NCI-H1105 treated with DMSO at 0.1 percent for 48 hours (cell line): ENCODE data around the gene ATP13A2.
"Not testable (repeated sequence)": the region's sequence is repeated elsewhere in the genome, so short reads cannot be mapped to it uniquely, and the experiment has no call there.

Experiments
- DNase-seq: peaks from one replicate; lab custom pipeline; 2025; lab: John Stamatoyannopoulos, UW

ATP13A2 gene

DNA sequence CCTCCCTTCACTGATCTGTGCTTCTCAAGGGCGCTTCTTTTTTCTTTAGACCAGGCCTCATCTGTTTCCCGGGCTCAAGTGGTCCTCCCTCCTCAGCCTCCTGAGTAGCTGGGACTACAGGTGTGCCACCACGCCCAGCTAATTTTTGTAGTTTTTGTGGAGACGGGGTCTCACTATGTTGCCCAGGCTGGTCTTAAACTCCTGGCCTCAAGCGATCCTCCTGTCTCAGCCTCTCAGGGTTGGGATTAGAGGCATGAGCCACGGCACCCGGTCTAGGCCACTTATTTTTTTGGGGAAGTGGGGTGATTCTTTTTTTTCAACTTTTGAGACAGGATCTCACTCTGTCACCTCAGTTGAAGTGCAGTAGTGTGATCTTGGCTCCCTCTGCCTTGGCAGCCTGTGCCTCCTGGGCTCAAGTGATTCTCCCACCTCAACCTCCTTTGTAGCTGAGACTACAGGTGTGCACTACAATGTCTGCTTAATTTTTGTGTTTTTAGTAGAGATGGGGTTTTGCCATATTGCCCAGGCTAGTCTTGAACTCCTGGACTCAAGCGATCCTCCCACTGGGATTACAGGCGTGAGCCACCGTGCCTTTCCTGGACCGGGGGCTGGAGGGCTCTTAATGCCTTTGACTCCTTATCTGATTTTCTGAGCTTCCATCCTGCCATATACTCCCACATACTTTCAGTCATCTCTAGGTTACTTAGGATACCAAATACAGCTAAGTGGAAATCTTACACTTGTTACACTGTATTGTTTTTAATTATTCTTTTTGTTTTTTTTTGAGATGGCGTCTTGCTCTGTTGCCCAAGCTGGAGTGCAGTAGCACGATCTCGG, 50.2 kb downstream of the ATP13A2 start:
- DNase-seq, result no peak

- DNase-seq, result peak; percentile 89
Observed at GRCh38 chr1:16960560-16961296, 51.0 kb downstream of the ATP13A2 start.

GRCh38 chr1:16958475-16958874, 53.3 kb downstream of the ATP13A2 start:
- no peak for DNase-seq

GRCh38 chr1:16957731-16958130, 54.0 kb downstream of the ATP13A2 start:
- DNase-seq, result no peak

GRCh38 chr1:16956775-16957174, 55.0 kb downstream of the ATP13A2 start:
- DNase-seq, result no peak

DNA sequence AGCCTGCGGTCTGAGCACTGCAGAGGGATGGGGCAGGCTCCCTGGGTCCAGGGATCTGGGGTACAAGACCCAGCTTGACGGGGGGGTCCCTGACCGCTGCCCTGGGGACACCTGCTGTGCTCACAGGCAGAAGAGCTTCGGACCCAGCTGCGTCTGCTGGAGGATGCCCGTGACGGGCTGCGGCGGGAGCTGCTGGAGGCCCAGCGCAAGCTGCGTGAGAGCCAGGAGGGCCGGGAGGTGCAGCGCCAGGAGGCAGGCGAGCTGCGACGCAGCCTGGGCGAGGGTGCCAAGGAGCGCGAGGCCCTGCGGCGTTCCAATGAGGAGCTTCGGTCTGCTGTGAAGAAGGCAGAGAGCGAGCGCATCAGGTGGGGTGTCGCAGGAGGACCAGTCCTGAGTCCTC, 56.5 kb downstream of the ATP13A2 start:
- DNase-seq, result no peak

DNA sequence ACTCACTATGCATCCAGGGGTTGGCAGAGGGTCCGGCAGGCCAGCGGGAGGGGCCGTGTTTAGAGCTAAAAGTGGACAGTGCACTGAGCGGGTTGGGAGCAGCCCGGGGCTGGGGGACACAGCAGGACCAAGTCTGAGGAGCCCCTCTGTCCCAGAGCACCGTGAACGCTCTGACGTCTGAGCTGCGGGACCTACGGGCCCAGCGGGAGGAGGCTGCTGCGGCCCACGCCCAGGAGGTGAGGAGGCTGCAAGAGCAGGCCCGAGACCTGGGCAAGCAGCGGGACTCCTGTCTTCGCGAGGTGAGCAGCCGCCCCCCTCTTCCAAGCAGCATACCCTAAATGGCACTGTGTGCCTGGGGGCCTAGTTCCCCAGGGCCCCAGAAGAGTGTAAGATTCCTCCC, 57.1 kb downstream of the ATP13A2 start:
- DNase-seq, result no peak

DNA sequence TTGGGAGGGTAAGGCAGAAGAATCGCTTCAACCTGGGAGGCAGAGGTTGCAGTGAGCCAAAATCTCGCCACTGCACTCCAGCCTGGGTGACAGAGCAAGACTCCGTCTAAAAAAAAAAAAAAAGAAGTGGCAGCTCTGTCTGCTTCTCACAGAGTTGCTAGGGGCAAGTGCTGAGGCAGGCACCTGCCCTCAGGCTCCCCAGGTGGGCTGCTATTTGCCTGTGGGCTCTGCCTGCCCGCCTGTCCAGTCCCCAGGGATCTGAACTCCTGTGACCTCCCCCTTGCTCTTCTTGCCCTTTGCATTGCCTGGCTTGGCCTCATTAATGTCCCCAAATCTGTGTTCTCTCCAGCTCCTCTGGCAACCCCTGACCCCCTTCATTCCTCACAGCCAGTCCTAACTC, 59.4 kb downstream of the ATP13A2 start:
- DNase-seq, result not testable (repeated sequence)

DNA sequence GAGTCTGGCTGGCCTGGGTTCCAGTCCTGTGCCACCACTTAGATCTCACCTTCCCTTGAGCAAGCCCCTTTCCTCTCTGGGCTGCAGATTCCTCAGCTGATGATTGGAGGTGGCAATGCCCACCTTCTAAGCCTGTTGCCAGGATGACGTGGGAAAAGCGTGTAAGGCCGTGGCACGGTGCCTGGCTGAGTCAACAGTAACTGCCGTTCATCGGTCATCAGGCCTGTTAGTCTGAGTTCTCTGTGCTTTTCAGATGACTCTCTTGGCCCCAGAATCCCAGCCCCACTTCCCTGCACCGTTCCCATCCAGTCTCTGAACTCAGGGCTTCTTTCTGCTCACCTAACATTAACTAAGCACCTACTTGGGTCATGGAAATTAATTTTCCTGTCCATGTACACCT, 62.7 kb downstream of the ATP13A2 start:
- DNase-seq, result not testable (repeated sequence)

DNA sequence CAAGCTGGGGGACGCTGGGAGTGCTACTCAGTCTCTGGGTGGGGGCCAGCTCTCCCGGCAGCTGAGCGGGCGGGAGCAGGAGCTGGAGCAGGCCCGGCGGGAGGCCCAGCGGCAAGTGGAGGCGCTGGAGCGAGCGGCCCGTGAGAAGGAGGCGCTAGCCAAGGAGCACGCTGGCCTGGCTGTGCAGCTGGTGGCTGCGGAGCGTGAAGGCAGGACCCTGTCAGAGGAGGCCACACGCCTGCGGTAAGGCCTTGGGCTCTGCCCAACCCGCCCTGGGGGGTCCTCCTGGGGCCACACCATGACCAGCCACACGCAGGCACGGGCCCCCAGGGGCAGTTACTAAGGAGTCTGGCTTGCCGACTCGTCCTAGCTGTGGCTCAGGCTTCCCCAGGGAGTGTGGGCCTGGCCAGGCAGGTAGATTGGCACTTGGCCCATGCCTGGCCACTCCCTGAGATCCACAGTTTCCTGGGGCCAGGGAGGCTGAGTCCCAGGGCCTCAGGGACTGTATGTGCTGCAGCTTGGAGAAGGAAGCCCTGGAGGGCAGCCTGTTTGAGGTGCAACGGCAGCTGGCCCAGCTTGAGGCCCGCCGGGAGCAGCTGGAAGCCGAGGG, 63.3 kb downstream of the ATP13A2 start:
- peak; percentile 16 for DNase-seq

DNA sequence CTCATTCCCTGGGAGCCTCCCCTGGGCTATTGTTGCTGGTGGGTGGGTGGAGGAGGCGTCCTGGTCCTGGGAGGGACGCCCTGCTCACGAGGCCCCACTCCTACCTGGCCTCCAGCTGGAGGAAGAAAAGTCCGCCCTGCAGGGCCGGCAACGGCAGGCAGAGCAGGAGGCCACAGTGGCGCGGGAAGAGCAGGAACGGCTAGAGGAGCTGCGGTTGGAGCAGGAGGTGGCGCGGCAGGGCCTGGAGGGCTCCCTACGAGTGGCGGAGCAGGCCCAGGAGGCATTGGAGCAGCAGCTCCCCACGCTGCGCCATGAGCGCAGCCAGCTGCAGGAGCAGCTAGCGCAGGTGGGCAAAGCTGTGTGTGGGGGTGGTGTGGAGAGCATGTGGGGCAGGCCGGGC, 65.1 kb downstream of the ATP13A2 start:
- no peak for DNase-seq

GRCh38 chr1:16946185-16946584, 65.5 kb downstream of the ATP13A2 start:
- not testable (repeated sequence) for DNase-seq

DNA sequence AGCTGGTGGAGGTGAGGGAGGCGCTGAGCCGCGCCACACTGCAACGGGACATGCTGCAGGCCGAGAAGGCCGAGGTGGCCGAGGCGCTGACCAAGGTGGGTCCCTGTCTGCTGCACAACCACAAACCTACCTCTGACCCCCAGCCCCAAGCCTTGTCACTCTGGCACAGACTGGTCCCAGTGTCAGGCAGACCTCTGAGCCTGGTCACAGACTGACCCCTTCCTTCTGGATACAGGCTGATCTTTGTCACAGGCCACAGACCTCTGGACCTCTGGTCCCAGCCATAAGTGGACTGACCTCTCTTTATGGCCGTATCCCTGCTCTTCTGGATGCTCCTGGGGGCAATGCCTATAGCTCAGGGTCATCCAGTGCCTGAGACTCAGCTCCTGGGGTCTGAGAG, 66.2 kb downstream of the ATP13A2 start:
- DNase-seq, result not testable (repeated sequence)

DNA sequence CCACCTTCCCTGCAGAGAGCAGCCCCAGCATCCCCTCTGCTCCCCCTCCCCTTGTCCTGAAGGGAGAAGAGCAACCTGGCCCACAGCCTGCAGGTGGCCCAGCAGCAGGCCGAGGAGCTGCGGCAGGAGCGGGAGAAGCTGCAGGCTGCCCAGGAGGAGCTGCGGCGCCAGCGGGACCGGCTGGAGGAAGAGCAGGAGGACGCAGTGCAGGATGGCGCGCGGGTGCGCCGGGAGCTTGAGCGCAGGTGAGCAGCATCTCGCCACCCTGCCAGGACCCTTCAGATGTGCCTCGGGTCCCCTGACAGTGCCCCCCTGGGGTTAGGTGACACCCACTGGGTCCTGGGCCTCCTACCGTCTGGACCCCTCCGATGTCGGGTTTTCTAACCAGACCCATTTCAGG, 67.7 kb downstream of the ATP13A2 start:
- no peak for DNase-seq

DNA sequence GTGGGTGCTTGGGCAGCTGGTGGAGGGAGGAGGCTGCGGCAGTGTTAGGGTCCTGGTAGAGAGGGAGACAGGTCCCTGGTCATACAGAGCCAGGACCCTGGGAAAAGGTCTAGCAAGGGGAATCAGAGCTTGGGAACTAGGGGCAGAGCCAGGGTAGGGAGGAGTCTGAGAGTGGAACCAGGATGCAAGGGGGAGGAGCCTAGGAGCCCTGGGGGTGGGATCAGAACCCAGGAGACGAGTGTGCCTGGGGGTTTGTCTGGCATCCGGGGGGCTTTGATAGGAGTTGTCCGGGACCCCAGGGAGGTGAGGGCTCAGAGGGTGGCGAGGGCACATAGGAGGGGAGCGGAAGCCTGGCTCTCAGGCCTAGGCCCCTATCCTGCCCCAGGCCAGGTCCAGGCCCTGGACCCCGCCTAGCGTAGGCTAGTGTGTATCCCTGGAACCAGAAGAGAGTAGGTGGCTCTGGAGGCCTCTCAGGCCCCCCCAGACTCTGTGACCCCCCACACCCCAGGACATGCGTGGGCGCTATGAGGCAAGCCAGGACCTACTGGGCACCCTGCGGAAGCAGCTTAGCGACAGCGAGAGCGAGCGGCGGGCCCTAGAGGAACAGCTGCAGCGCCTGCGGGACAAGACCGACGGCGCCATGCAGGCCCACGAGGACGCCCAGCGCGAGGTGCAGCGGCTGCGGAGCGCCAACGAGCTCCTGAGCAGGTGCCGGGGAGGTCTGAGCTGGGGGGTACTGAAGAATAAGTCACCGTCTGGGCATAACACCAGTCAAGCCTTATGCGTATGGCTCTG, 72.1 kb downstream of the ATP13A2 start:
- not testable (repeated sequence) for DNase-seq

DNA sequence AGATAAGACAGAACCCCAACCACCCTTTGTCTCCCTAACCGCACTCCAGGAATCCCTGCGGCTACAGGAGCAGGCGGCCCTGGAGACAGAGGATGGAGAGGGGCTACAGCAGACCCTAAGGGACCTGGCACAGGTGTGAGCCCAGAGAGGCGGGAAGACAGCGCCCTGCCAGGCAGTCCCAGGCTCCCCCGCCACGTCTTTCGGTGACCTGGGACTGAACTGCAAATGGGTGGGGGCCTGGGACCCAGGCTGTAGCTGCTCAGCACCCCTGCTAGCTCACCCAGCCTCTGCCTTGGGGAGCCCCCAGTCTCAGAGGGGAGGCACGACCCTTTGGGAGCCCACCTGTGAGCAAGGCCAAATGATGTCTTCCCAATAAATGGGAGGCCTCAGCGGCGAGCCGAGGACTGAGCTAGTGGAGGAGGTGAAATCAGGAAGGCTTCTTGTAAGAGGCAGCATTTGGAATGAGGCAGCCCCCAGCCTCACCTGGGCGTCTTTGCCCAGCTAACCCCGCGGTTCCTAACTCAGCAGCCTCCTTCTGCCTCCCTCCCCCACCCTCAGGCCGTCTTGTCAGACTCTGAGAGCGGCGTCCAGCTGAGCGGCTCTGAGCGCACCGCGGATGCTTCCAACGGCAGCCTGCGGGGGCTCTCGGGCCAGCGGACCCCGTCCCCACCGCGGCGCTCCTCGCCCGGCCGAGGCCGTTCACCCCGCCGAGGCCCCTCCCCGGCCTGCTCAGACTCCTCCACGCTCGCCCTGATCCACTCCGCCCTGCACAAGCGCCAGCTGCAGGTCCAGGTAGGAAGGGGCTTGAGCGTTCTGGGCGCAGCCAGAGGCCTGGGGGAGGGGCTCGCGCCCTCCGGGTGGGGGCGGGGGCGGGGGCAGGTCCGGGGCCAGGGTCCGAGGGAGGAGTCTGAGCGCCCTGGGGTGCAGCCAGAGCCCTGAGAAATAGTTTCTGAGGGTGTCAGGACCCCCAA, 73.1 kb downstream of the ATP13A2 start:
- no peak for DNase-seq

DNA sequence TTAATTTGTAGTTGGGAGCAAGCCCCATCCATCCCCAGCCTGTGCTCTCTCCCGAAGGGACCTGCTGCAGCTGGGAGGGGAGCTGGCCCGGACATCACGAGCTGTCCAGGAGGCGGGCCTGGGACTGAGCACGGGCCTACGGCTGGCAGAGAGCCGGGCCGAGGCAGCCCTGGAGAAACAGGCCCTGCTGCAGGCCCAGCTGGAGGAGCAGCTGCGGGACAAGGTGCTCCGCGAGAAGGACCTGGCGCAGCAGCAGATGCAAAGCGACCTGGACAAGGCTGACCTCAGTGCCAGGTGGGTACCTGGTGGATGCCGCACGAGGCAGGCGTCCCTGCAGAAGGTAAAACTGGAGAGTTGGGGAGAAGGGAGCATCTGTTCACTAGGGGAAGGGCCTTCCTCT, 75.1 kb downstream of the ATP13A2 start:
- not testable (repeated sequence) for DNase-seq
